Neutrophil (primary cell): Measurements from ENCODE around the gene MOCS2.
A peak's percentile ranks its signal among the peaks of the same experiment; 100 is the strongest.

Experiments used
- H3K27ac ChIP-seq: fragments of 200-600 bp; sonication (generic); 2 replicates; pipeline ENCODE4 v1.5.1; 2016; ENCODE audit warnings: mild to moderate bottlenecking, moderate library complexity
- H3K27me3 ChIP-seq: fragments of 200-600 bp; sonication (generic); 2 replicates; pipeline ENCODE4 v1.6.0; 2016; ENCODE audit warnings: mild to moderate bottlenecking
- H3K36me3 ChIP-seq: fragments of 200-600 bp; sonication (generic); 2 replicates; pipeline ENCODE4 v1.5.1; 2017
- H3K4me1 ChIP-seq, 2 experiments: fragments of 200-600 bp in 1 of 2; sonication (generic) in 1 of 2; 1 replicate in 1 of 2; 2 replicates in 1 of 2; pipeline versions ENCODE4 v1.5.1 to v1.6.1; 2013 to 2016; ENCODE audit warnings: low read depth in 1 of 2, low read length in 1 of 2, mild to moderate bottlenecking in 1 of 2, moderate library complexity in 1 of 2; ENCODE audit not compliant: control insufficient read depth in 1 of 2, insufficient read depth in 1 of 2
- H3K4me3 ChIP-seq, 2 experiments: fragments of 200-600 bp in 1 of 2; sonication (generic) in 1 of 2; 1 replicate in 1 of 2; 2 replicates in 1 of 2; pipeline ENCODE4 v1.5.1; 2013 to 2016; ENCODE audit warnings: low read depth in 1 of 2, low read length in 1 of 2, mild to moderate bottlenecking in 1 of 2, moderate library complexity in 1 of 2
- H3K9me3 ChIP-seq: fragments of 200-600 bp; sonication (generic); 2 replicates; pipeline ENCODE4 v1.5.1; 2016
- TF ChIP-seq, protein P1 (sequence below): fragments of 200-600 bp; sonication (generic); IDR thresholded peaks from 2 replicates; pipeline ENCODE4 v1.5.1; 2016; ENCODE audit warnings: antibody characterized with exemption

The MOCS2 gene, protein sequence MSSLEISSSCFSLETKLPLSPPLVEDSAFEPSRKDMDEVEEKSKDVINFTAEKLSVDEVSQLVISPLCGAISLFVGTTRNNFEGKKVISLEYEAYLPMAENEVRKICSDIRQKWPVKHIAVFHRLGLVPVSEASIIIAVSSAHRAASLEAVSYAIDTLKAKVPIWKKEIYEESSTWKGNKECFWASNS

DNA sequence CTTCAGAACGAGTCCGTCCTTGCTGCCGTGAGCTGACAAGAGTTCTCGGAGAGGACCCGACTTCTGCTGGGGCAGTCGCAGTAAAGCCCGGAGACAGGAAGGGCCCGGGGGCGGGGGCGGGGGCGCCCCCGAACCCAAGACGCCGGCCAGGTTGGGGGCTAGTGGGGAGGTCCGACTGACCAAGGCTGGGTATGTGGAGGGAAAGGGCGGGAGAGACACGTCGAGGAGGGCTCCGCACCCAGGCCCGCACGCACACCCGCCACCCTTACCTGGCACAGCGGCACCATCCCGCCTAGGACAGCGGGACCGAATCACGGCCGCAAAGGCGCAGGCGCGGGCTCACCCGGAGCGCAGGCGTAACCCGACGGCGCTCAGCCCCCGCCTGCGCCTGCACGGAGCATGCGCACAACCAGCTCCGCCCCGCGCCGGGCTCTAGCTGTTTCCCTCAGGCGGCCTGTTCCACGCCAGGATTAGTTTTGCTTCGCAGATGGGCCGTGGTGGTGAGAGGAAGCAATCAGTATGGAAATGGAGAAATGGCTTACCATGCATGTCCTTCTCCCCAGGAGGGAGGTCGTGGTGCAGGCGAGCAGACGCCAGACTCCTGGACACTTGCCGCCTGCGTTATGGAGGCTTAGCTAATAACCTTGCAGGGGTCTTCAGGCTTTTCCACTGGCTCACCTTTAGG, at the start of gene MOCS2:
Gene MOCS2, minus strand, starts transcription at position 315 of the 685 bp plus-strand sequence. CDS start 2,583 bp downstream, outside the sequence.
- peaks cover 3% of the 10 kb centered on the region for H3K36me3 ChIP-seq
- H3K27ac ChIP-seq: peak within 1 kb of the TSS; percentile 3
- peaks cover 11% of the 10 kb centered on the region in 2 experiments for H3K4me1 ChIP-seq
- H3K9me3 ChIP-seq: no peaks in the 10 kb centered on the region
- peaks cover 12% of the 10 kb centered on the region for H3K27me3 ChIP-seq
- H3K4me3 ChIP-seq: peak within 1 kb of the TSS; percentile 70 to 81
- TF ChIP-seq, protein P1, sequence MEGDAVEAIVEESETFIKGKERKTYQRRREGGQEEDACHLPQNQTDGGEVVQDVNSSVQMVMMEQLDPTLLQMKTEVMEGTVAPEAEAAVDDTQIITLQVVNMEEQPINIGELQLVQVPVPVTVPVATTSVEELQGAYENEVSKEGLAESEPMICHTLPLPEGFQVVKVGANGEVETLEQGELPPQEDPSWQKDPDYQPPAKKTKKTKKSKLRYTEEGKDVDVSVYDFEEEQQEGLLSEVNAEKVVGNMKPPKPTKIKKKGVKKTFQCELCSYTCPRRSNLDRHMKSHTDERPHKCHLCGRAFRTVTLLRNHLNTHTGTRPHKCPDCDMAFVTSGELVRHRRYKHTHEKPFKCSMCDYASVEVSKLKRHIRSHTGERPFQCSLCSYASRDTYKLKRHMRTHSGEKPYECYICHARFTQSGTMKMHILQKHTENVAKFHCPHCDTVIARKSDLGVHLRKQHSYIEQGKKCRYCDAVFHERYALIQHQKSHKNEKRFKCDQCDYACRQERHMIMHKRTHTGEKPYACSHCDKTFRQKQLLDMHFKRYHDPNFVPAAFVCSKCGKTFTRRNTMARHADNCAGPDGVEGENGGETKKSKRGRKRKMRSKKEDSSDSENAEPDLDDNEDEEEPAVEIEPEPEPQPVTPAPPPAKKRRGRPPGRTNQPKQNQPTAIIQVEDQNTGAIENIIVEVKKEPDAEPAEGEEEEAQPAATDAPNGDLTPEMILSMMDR: no peak

DNA sequence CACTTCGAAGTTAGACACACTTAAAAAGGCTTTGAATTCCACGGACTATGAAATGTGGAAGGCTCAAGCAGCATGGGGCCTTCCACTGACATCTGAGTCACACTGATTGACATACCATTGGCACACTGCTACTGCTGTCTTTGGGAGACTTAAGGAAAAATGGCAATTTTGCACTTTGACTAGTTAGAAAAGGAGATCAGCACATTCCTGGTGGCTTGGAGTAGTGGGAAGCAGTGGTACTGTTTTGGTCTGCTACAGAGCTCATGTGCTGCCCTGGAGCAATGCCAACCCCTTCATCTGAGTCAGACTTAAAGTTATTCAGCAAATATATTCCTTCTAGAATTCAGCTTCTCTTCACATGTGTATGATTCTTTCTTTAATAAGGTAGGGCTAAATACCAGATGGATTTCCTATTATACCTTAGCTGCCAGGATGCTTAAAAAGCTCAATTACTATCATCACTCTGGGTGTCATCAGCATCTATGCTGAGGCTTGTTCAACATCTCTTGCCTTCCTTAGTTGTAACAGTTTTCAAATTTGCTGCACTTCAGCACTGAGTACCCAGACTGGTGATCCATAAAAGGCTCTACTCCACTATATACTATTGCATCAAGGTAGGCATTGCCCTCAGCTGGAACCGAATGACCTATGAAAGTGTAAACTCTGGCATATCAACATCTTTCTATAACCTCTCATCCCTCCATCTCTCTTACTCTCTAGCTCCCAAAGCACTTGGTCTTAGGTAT, 42.3 kb upstream of the MOCS2 start:
- TF ChIP-seq, protein P1: no peak
- no peak overlapping the region for H3K4me3 ChIP-seq

DNA sequence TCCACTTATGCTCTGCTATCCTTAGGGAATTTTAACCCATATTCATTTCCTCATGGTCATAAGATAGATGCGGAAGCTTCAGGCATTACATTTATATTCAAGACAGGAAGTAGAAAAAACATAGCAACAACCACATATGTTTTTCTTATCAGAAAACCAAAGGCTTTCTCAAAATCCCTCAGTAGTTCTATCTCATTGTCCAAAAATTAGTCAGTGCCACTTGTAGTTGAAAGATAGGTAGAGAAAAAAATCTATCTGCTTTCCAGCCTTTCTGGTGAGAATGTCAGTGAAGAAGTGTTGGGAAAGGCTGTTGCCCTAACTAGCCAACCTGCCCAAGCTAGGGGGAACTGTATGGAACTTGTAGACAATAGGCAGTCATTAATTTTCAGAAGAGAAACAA, 23.5 kb upstream of the MOCS2 start:
- Histone ChIP-seq H3K27me3 (no peaks in the 10 kb centered on the region), H3K4me3 (no peak overlapping the region), H3K27ac (no peak overlapping the region), H3K9me3 (no peaks in the 10 kb centered on the region), H3K4me1 (no peaks in the 10 kb centered on the region), H3K36me3 (no peaks in the 10 kb centered on the region)
- TF ChIP-seq, protein P1: no peak

More for the DNA sequence above, 42.3 kb upstream of the MOCS2 start:
- Histone ChIP-seq H3K4me1 (no peaks in the 10 kb centered on the region), H3K27ac (no peak overlapping the region), H3K36me3 (no peaks in the 10 kb centered on the region), H3K9me3 (no peaks in the 10 kb centered on the region), H3K27me3 (no peaks in the 10 kb centered on the region)

DNA sequence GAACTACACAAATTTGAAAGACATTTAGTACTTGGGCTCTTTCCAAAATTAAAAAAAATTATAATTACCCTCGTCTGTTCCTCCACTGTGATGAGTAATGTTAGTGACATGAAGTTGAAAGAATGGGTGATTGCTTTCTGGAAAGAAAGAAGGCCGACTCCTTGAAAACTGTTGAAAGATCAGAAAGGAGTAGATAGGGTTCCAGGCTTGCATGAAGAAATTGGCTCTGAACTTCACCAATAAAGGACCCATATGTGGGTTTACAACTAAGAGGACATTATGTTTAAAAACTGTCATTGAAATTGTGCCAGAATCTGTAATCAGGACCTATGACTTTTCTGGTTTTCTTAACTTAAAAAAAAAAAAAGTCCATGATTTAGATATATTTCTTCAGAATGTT, 20.7 kb upstream of the MOCS2 start:
- H3K4me1 ChIP-seq: no peaks in the 10 kb centered on the region

DNA sequence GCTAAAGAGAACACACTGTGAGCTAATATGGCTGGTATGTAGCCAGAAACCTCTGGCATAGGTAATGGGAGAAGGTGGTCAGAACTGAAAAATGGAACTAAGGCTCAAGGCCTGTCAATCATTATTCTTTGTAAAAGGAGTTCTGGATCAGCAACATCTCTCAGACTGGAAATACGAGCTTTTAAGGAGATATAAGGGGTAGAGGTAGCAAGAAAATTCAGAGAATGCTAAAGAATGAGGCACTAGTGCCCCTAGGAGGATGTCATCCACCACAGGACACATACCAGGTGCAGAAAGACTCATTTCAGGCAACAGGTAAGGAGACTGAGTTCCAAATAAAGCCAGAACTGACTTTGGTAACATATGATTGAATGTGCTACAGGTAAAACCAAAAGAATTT, 18.9 kb upstream of the MOCS2 start:
- H3K27me3 ChIP-seq: no peaks in the 10 kb centered on the region
- H3K9me3 ChIP-seq: no peaks in the 10 kb centered on the region
- H3K4me3 ChIP-seq: no peak overlapping the region
- no peaks in the 10 kb centered on the region for H3K4me1 ChIP-seq
- TF ChIP-seq, protein P1: no peak
- no peak overlapping the region for H3K27ac ChIP-seq
- H3K36me3 ChIP-seq: no peaks in the 10 kb centered on the region

More for the DNA sequence above, 20.7 kb upstream of the MOCS2 start:
- Histone ChIP-seq H3K9me3 (no peaks in the 10 kb centered on the region), H3K36me3 (no peaks in the 10 kb centered on the region), H3K27me3 (no peaks in the 10 kb centered on the region), H3K27ac (no peak overlapping the region), H3K4me3 (no peak overlapping the region)
- TF ChIP-seq, protein P1: no peak
